Measurements from ENCODE around the gene SMIM1. TPM values are rescaled to one million over a fixed set of nuclear protein-coding genes. Genes with fewer than 3 reads are reported as not detected.
"Not testable (repeated sequence)": the region's sequence is repeated elsewhere in the genome, so short reads cannot be mapped to it uniquely, and the experiment has no call there.

Gene SMIM1
- polyA plus RNA-seq, 2 of the 4 experiments (the other 2 are of a cell fraction) = 0.67 to 1.1 TPM

DNA sequence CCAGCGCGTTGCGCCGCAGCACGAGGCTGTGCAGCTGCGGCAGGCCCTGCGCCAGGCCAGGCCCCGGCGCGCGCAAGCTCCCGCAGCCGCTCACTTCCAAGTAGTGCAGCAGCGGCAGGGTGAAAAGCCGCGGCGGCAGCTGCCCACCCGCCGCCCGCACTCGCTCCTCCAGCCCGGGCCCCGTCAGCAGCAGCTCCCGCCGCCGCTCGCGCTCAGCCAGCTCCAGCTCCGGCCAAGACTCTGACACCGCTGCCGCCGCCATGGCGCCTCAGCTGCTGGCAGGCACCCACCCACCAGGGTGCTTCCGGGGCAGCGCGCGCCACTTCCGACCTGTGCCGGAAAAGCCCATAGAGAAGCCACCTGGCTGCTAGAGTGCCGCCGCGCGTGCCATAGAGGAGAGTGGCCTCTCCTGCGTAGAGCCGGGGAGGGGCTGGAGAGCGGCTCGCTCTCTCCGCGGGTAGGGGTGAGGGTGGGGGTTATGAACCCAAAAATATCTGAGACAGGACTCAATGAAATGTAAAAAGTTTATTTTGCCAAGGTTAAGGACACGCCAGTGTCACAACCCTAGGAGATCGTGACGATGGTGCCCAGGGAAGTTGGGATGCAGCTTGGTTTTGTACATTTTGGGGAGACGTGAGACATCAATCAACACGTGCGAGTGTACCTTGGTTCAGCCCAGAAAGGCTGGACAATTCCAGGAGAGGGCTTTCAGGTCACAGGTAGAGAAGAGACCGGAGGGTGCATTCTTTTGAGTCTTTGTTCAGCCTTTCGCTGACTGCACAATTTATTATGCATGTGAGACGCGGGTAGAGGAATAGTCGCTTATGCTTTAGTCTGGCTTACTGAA is 23.9 kb downstream of the SMIM1 start, which contains the start of gene LRRC47 (continued):
- TF ChIP-seq MAFK (IDR thresholded peaks at IDR 0.05; ENCODE audit: partially characterized antibody) = peak; percentile 86
- peak; percentile 59 for TF ChIP-seq KDM5A (IDR thresholded peaks at IDR 0.05)
- no peak for TF ChIP-seq SMC3 (IDR thresholded peaks at IDR 0.05)

DNA sequence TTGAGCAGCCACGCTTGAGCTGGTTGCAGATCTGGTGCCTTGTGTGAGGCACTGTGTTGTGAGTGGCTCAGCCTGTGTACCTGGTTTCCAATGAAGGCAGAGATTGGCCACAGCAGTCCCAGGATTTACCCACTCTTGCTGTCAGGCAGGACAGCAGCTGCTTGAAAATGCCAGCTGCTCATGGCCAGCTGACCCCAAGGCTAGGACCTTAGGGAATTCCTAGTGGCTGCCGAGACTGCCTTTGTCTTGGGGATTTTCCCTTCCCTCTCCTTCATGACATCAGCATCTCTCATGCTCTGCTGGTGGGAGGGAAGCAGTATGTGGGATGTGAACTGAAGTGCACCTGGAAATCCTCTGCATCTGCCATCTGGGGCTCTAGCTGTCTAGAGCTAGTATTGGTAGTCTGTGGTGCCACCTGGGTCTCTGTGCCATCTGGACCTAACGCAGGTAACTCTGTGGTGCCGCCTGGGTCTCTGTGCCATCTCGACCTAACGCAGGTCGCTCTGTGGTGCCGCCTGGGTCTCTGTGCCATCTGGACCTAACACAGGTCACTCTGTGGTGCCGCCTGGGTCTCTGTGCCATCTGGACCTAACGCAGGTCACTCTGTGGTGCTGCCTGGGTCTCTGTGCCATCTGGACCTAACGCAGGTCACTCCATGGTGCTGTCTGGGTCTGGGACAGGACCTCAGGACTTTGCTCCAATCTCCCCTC is 27.6 kb downstream of the SMIM1 start:
- ATAC-seq (peak in 1 of 2 experiments; percentile 12; a peak in 1 of 6 replicates), FAIRE-seq (no peak)
- POLR2A ChIA-PET = no interaction called here

DNA sequence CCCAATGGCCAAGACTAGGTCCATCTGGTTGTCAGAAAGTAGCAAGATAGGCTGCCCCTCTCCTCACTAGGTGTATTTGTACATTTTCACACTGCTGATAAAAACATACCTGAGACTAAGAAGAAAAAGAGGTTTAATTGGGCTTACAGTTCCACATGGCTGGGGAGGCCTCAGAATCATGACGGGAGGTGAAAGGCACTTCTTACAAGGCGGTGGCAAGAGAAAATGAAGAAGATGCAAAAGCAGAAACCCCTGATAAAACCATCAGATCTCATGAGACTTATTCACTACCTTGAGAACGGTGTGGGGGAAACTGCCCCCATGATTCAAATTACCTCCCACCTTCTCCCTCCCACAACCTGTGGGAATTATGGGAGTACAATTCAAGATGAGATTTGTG is 28.2 kb downstream of the SMIM1 start:
- H3K27ac ChIP-seq; POLR2A ChIA-PET; ATAC-seq; H3K4me3 ChIP-seq; FAIRE-seq; H3K4me2 ChIP-seq; H3K9me3 ChIP-seq; DNase-seq (ENCODE audit: low read depth in 1 of 2, low spot score in 1 of 2); H3K4me1 ChIP-seq: not testable (repeated sequence)
- WGBS (ENCODE audit: missing lambda C conversion rate) = 54% methylated on average over 3 of the region's 3 CpGs
- CTCF ChIA-PET = interaction anchor here (1.4 to 2.0 kb wide), 3 partner anchors 12 to 106 kb away, joined by 5 read pairs; no protein-coding TSS in a partner anchor

More for the DNA sequence above, 27.6 kb downstream of the SMIM1 start:
- 44% methylated on average over 3 of the region's 11 CpGs for WGBS (ENCODE audit: missing lambda C conversion rate)
- H3K4me2 ChIP-seq = no peak overlapping the region
- CTCF ChIA-PET = interaction anchor here (0.8 to 1.4 kb wide), 2 partner anchors 8 to 105 kb away, joined by 3 to 5 read pairs; no protein-coding TSS in a partner anchor
- no peaks in the 10 kb centered on the region for H3K9me3 ChIP-seq
- no peak overlapping the region for H3K4me3 ChIP-seq
- TF ChIP-seq, protein P1, sequence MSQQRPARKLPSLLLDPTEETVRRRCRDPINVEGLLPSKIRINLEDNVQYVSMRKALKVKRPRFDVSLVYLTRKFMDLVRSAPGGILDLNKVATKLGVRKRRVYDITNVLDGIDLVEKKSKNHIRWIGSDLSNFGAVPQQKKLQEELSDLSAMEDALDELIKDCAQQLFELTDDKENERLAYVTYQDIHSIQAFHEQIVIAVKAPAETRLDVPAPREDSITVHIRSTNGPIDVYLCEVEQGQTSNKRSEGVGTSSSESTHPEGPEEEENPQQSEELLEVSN (IDR thresholded peaks at IDR 0.05; ENCODE audit: borderline replicate concordance, low read depth) = no peak
- TF ChIP-seq POLR2A (IDR thresholded peaks at IDR 0.05; ENCODE audit: low read length) (no peak), ZC3H11A (IDR thresholded peaks at IDR 0.05) (no peak), HDAC2 (IDR thresholded peaks at IDR 0.05) (no peak), EHF (CRISPR knock-in tag; IDR thresholded peaks at IDR 0.05) (no peak)
- TF ChIP-seq, protein P2, sequence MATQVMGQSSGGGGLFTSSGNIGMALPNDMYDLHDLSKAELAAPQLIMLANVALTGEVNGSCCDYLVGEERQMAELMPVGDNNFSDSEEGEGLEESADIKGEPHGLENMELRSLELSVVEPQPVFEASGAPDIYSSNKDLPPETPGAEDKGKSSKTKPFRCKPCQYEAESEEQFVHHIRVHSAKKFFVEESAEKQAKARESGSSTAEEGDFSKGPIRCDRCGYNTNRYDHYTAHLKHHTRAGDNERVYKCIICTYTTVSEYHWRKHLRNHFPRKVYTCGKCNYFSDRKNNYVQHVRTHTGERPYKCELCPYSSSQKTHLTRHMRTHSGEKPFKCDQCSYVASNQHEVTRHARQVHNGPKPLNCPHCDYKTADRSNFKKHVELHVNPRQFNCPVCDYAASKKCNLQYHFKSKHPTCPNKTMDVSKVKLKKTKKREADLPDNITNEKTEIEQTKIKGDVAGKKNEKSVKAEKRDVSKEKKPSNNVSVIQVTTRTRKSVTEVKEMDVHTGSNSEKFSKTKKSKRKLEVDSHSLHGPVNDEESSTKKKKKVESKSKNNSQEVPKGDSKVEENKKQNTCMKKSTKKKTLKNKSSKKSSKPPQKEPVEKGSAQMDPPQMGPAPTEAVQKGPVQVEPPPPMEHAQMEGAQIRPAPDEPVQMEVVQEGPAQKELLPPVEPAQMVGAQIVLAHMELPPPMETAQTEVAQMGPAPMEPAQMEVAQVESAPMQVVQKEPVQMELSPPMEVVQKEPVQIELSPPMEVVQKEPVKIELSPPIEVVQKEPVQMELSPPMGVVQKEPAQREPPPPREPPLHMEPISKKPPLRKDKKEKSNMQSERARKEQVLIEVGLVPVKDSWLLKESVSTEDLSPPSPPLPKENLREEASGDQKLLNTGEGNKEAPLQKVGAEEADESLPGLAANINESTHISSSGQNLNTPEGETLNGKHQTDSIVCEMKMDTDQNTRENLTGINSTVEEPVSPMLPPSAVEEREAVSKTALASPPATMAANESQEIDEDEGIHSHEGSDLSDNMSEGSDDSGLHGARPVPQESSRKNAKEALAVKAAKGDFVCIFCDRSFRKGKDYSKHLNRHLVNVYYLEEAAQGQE (IDR thresholded peaks at IDR 0.05) = no peak
- TF ChIP-seq, protein P3, sequence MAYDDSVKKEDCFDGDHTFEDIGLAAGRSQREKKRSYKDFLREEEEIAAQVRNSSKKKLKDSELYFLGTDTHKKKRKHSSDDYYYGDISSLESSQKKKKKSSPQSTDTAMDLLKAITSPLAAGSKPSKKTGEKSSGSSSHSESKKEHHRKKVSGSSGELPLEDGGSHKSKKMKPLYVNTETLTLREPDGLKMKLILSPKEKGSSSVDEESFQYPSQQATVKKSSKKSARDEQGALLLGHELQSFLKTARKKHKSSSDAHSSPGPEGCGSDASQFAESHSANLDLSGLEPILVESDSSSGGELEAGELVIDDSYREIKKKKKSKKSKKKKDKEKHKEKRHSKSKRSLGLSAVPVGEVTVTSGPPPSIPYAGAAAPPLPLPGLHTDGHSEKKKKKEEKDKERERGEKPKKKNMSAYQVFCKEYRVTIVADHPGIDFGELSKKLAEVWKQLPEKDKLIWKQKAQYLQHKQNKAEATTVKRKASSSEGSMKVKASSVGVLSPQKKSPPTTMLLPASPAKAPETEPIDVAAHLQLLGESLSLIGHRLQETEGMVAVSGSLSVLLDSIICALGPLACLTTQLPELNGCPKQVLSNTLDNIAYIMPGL (CRISPR knock-in tag; IDR thresholded peaks at IDR 0.05; ENCODE audit: borderline replicate concordance) = no peak
- no peak for DNase-seq (ENCODE audit: low read depth in 1 of 2, low spot score in 1 of 2)
- peaks cover 5% of the 10 kb centered on the region; the same call in 1 of the 3 replicates for H3K4me1 ChIP-seq
- no peak overlapping the region for H3K27ac ChIP-seq

DNA sequence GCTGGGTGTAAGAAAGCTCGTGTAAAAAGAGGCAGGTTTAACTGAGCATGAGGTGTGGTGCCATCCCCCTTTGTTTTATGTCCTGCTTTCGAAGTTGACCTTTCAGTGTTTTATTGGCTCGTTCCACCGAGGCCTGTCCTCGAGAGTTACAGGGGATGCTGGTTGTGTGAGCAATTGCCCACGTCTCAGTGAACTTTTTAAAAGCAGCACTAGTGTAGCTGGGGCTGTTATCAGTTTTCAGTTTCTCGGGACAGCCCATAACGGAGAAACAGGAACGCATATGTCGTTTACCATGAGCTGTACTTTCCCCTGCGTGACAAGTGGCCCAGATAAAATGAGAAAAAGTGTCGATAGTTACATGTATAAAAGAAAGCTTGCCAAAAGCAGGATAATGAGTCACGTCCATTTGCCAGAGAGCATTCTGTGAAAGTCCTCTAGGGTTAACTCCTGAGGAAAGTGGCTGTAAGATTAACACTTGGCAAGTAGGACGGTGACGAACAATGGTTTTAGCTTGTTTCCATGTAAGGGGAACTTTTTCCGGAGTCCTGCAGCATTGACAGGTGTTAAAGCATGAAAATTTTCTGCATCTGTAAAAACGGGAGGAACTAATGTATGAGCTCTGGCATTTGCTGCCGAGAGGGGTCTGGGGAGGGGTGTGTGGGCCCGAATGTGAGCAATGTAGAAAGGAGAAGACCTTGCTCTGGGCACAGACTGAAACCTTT is 31.5 kb downstream of the SMIM1 start:
- no peak for DNase-seq (ENCODE audit: low read depth in 1 of 2, low spot score in 1 of 2)
- H3K4me1 ChIP-seq = no peaks in the 10 kb centered on the region
- TF ChIP-seq, protein P1 (IDR thresholded peaks at IDR 0.05; ENCODE audit: borderline replicate concordance, low read depth) = no peak
- TF ChIP-seq EHMT2 (IDR thresholded peaks at IDR 0.05; ENCODE audit: low read depth) (no peak), SMC3 (IDR thresholded peaks at IDR 0.05) (no peak), RNF2 (IDR thresholded peaks at IDR 0.05; ENCODE audit: borderline replicate concordance, low read depth) (no peak), FOSL2 (IDR thresholded peaks at IDR 0.05) (no peak), FOSL2 (CRISPR knock-in tag; IDR thresholded peaks at IDR 0.05) (no peak), HEYL (CRISPR knock-in tag; IDR thresholded peaks at IDR 0.05) (no peak), RFX5 (IDR thresholded peaks at IDR 0.05) (no peak), HOXB13 (CRISPR knock-in tag; IDR thresholded peaks at IDR 0.05; ENCODE audit: low read depth) (no peak), POLR2A (IDR thresholded peaks at IDR 0.05; ENCODE audit: low read length) (no peak), MAFK (IDR thresholded peaks at IDR 0.05; ENCODE audit: partially characterized antibody) (no peak), NPAS2 (CRISPR knock-in tag; IDR thresholded peaks at IDR 0.05; ENCODE audit: borderline replicate concordance) (no peak)
- TF ChIP-seq, protein P4, sequence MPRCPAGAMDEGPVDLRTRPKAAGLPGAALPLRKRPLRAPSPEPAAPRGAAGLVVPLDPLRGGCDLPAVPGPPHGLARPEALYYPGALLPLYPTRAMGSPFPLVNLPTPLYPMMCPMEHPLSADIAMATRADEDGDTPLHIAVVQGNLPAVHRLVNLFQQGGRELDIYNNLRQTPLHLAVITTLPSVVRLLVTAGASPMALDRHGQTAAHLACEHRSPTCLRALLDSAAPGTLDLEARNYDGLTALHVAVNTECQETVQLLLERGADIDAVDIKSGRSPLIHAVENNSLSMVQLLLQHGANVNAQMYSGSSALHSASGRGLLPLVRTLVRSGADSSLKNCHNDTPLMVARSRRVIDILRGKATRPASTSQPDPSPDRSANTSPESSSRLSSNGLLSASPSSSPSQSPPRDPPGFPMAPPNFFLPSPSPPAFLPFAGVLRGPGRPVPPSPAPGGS (IDR thresholded peaks at IDR 0.05) = no peak
- FAIRE-seq = no peak
- no peaks in the 10 kb centered on the region for H3K9me3 ChIP-seq
- WGBS (ENCODE audit: missing lambda C conversion rate) = 53% methylated on average over 19 of the region's 19 CpGs
- no peak overlapping the region for H3K27ac ChIP-seq
- H3K4me2 ChIP-seq = no peak overlapping the region
- ChIA-PET POLR2A (no interaction called here), CTCF (interaction anchor here (1.2 kb wide), 1 partner anchor 28 kb away, joined by 4 read pairs; no protein-coding TSS in a partner anchor)
- no peak overlapping the region for H3K4me3 ChIP-seq
- no peak for ATAC-seq
